GM23338 (cell line): ENCODE measurements around the gene CABCOCO1. TPM values are rescaled to one million over a fixed set of nuclear protein-coding genes. Genes with fewer than 3 reads are reported as not detected.

Source experiments
- ATAC-seq: fragments of 200-7000 bp; cut with Tn5 transposase; 3 replicates; pipeline ENCODE4 v1.9.1; 2020
- DNase-seq: peaks from one replicate; pipeline ENCODE4 v3.0.0-alpha.2; 2015; ENCODE audit warnings: low spot score
- H2AFZ ChIP-seq: fragments of 200-600 bp; sonication (generic); 2 replicates; pipeline ENCODE4 v1.8.0; 2016; ENCODE audit warnings: antibody characterized with exemption, mild to moderate bottlenecking, moderate library complexity
- H3F3A ChIP-seq: fragments of 200-600 bp; sonication (generic); replicated peaks from 2 replicates; pipeline ENCODE4 v1.8.0; 2017; ENCODE audit warnings: antibody characterized with exemption, mixed run types, low read depth
- H3K27ac ChIP-seq: fragments of 200-600 bp; sonication (generic); 2 replicates; pipeline ENCODE4 v1.6.1; 2016; ENCODE audit warnings: low read depth
- H3K27me3 ChIP-seq: fragments of 200-600 bp; sonication (generic); 2 replicates; pipeline ENCODE4 v1.8.0; 2016; ENCODE audit warnings: mild to moderate bottlenecking, mixed run types, moderate library complexity; ENCODE audit not compliant: insufficient read depth
- H3K36me3 ChIP-seq: fragments of 200-600 bp; sonication (generic); 2 replicates; pipeline ENCODE4 v1.8.0; 2016; ENCODE audit warnings: mild to moderate bottlenecking; ENCODE audit not compliant: insufficient read depth
- H3K4me1 ChIP-seq: fragments of 200-600 bp; sonication (generic); 2 replicates; pipeline ENCODE4 v1.8.0; 2016; ENCODE audit warnings: mild to moderate bottlenecking, moderate library complexity; ENCODE audit not compliant: insufficient read depth
- H3K4me2 ChIP-seq: fragments of 200-600 bp; sonication (generic); 2 replicates; pipeline ENCODE4 v1.7.1; 2017; ENCODE audit warnings: mixed run types
- H3K4me3 ChIP-seq: fragments of 200-600 bp; sonication (generic); 2 replicates; pipeline ENCODE4 v1.6.1; 2016; ENCODE audit warnings: mixed run types
- H3K79me2 ChIP-seq: fragments of 200-600 bp; sonication (generic); replicated peaks from 2 replicates; pipeline ENCODE4 v1.8.0; 2017; ENCODE audit warnings: mild to moderate bottlenecking; ENCODE audit not compliant: insufficient read depth
- H3K9me2 ChIP-seq: fragments of 200-600 bp; sonication (generic); 2 replicates; pipeline ENCODE4 v1.8.0; 2017; ENCODE audit not compliant: insufficient read depth
- H4K20me1 ChIP-seq: fragments of 200-600 bp; sonication (generic); replicated peaks from 2 replicates; pipeline ENCODE4 v1.8.0; 2017; ENCODE audit warnings: mild to moderate bottlenecking; ENCODE audit not compliant: insufficient read depth
- H3K27ac Mint-ChIP-seq: 2 replicates; pipeline ENCODE4 v1.8.0; 2020; ENCODE audit warnings: inconsistent platforms, mild to moderate bottlenecking, moderate library complexity, mixed read lengths
- H3K27me3 Mint-ChIP-seq: 3 replicates; pipeline ENCODE4 v1.8.0; 2022; ENCODE audit warnings: low read depth, mild to moderate bottlenecking, moderate library complexity, mixed read lengths, inconsistent platforms; ENCODE audit not compliant: insufficient read depth, poor library complexity
- H3K36me3 Mint-ChIP-seq: 3 replicates; pipeline ENCODE4 v1.8.0; 2021; ENCODE audit warnings: low read depth, mild to moderate bottlenecking, inconsistent platforms, moderate library complexity, mixed read lengths
- H3K4me1 Mint-ChIP-seq: 3 replicates; pipeline ENCODE4 v1.8.0; 2020; ENCODE audit warnings: mild to moderate bottlenecking, inconsistent platforms, mixed read lengths
- H3K4me3 Mint-ChIP-seq: 3 replicates; pipeline ENCODE4 v1.8.0; 2021; ENCODE audit warnings: moderate library complexity, mild to moderate bottlenecking, inconsistent platforms, mixed read lengths
- H3K9me3 Mint-ChIP-seq: 3 replicates; pipeline ENCODE4 v1.8.0; 2020; ENCODE audit warnings: moderate library complexity, mild to moderate bottlenecking, inconsistent platforms, mixed read lengths
- CREB1 ChIP-seq: fragments of 250-450 bp; sonication (Bioruptor Pico); IDR thresholded peaks from 2 replicates; pipeline ENCODE4 v1.5.0; 2020; ENCODE audit warnings: low read depth, mild to moderate bottlenecking, moderate library complexity
- CTCF ChIP-seq, 2 experiments: fragments of 200-600 bp in 1 of 2; sonication (generic) in 1 of 2; conservative IDR thresholded peaks; 2 replicates each; pipeline versions ENCODE4 v1.5.1 to v1.6.1; 2016 to 2017; ENCODE audit warnings: antibody characterized with exemption in 2 of 2, low read depth in 2 of 2, mild to moderate bottlenecking in 2 of 2, moderate library complexity in 1 of 2
- ETS1 ChIP-seq: IDR thresholded peaks from 2 replicates; pipeline ENCODE4 v1.6.1; 2016; ENCODE audit warnings: antibody characterized with exemption
- EZH2 ChIP-seq: fragments of 200-600 bp; sonication (generic); IDR thresholded peaks from one replicate; pipeline ENCODE4 v1.8.0; 2017; ENCODE audit warnings: antibody characterized with exemption, mild to moderate bottlenecking, low read depth; ENCODE audit not compliant: unreplicated experiment
- EZH2phosphoT487 ChIP-seq: fragments of 200-600 bp; sonication (generic); IDR thresholded peaks from one replicate; pipeline ENCODE4 v1.8.1; 2018; ENCODE audit warnings: antibody characterized with exemption; ENCODE audit not compliant: unreplicated experiment
- JUNB ChIP-seq: IDR thresholded peaks from one replicate; pipeline ENCODE4 v1.6.1; 2016; ENCODE audit warnings: antibody characterized with exemption; ENCODE audit not compliant: unreplicated experiment
- NANOG ChIP-seq: IDR thresholded peaks from 2 replicates; pipeline ENCODE4 v1.6.1; 2016; ENCODE audit warnings: antibody characterized with exemption, borderline replicate concordance
- POLR2AphosphoS5 ChIP-seq: IDR thresholded peaks from 2 replicates; pipeline ENCODE4 v1.6.1; 2016; ENCODE audit warnings: antibody characterized with exemption, low read depth
- REST ChIP-seq: IDR thresholded peaks from one replicate; pipeline ENCODE4 v1.6.1; 2018; ENCODE audit warnings: antibody characterized with exemption; ENCODE audit not compliant: unreplicated experiment
- STAT1 ChIP-seq: IDR thresholded peaks from one replicate; pipeline ENCODE4 v1.6.1; 2016; ENCODE audit warnings: antibody characterized with exemption; ENCODE audit not compliant: unreplicated experiment
- ZNF114 ChIP-seq: fragments of 250-450 bp; sonication (Bioruptor Pico); IDR thresholded peaks from 2 replicates; pipeline ENCODE4 v1.5.0; 2020; ENCODE audit warnings: mild to moderate bottlenecking, moderate library complexity
- ZNF331 ChIP-seq: fragments of 250-450 bp; sonication (Bioruptor Pico); IDR thresholded peaks from 2 replicates; pipeline ENCODE4 v1.5.0; 2020; ENCODE audit warnings: low read depth, mild to moderate bottlenecking, moderate library complexity
- ZNF462 ChIP-seq: fragments of 250-450 bp; sonication (Bioruptor Pico); IDR thresholded peaks from 2 replicates; pipeline ENCODE4 v1.5.0; 2020; ENCODE audit warnings: mild to moderate bottlenecking, moderate library complexity
- polyA plus RNA-seq: library from polyadenylated mRNA; unstranded; fragments of >200 nt; fragmentation: Nextera tagmentation; extraction: Ambion mirVana; gene quantifications from 2 replicates; pipeline ENCODE4 v1.2.1, GENCODE V29; 2016
- total RNA-seq: library from RNA; depleted of rRNA; stranded (reverse); fragments of >200 nt; shearing (Covaris generic); gene quantifications from 2 replicates; pipeline ENCODE4 v1.2.3, GENCODE V29; 2014

Gene CABCOCO1
- total and polyA plus RNA-seq, 2 experiments from 2014 or later = not detected

- ATAC-seq = no peak
- Mint-ChIP-seq H3K27ac (no peak overlapping the region), H3K4me1 (peaks cover 3% of the 10 kb centered on the region; the same call in 2 of the 3 replicates), H3K36me3 (no peaks in the 10 kb centered on the region), H3K9me3 (no peaks in the 10 kb centered on the region), H3K27me3 (no peaks in the 10 kb centered on the region), H3K4me3 (no peak overlapping the region)
- Histone ChIP-seq H2AFZ (no peak overlapping the region), H3F3A (no peaks in the 10 kb centered on the region), H3K27me3 (no peaks in the 10 kb centered on the region), H3K9me2 (peaks cover 12% of the 10 kb centered on the region; the same call in 1 of the 2 replicates), H3K4me3 (no peak overlapping the region), H4K20me1 (no peaks in the 10 kb centered on the region), H3K27ac (no peak overlapping the region), H3K4me2 (no peak overlapping the region), H3K4me1 (peaks cover 2% of the 10 kb centered on the region; the same call in 1 of the 2 replicates), H3K36me3 (no peaks in the 10 kb centered on the region), H3K79me2 (no peaks in the 10 kb centered on the region)
- no peak for DNase-seq
- TF ChIP-seq JUNB (no peak), EZH2phosphoT487 (no peak), CREB1 (no peak), CTCF (conservative IDR thresholded peaks at IDR 0.05; ENCODE audit: low read depth in 2 of 2) (no peak), NANOG (no peak), ZNF114 (CRISPR knock-in tag) (no peak), EZH2 (no peak), POLR2AphosphoS5 (no peak), ETS1 (no peak), ZNF331 (CRISPR knock-in tag) (no peak), REST (no peak), ZNF462 (CRISPR knock-in tag) (no peak), STAT1 (no peak)
Observed at GRCh38 chr10:61784354-61785133, 121.8 kb downstream of the CABCOCO1 start.
